ENCODE data around the gene BIRC6. TPM values are rescaled to one million over a fixed set of nuclear protein-coding genes. Genes with fewer than 3 reads are reported as not detected.

Gene BIRC6
- total RNA-seq, 2 experiments from 2014 or later: 81.2 to 125 TPM

- Histone ChIP-seq H3K4me2 (ENCODE audit: low read length) (no peak overlapping the region), H3K4me3 (ENCODE audit: low read depth, low read length, poor library complexity, severe bottlenecking) (no peak overlapping the region), H4K20me1 (ENCODE audit: insufficient read depth, low read length) (no peaks in the 10 kb centered on the region), H2AFZ (ENCODE audit: low read length) (no peak overlapping the region), H3K9me2 (ENCODE audit: insufficient read depth, low read length) (no peaks in the 10 kb centered on the region), H3K79me2 (ENCODE audit: insufficient read depth, low read depth, low read length) (no peaks in the 10 kb centered on the region), H3K4me1 (ENCODE audit: insufficient read depth, low read length, poor library complexity, severe bottlenecking) (no peaks in the 10 kb centered on the region), H3K36me3 (ENCODE audit: insufficient read depth, low read length) (peaks cover 87% of the 10 kb centered on the region), H3K27ac (ENCODE audit: low read depth, low read length, poor library complexity, severe bottlenecking) (no peak overlapping the region), H3K9me3 (ENCODE audit: low read length) (no peaks in the 10 kb centered on the region)
- DNase-seq (ENCODE audit: low spot score): no peak
- TSS peak; percentile 68 for BruUV-seq (replicated peaks)
- TF ChIP-seq EZH2phosphoT487 (IDR thresholded peaks at IDR 0.05; ENCODE audit: borderline replicate concordance, low read depth, low read length): no peak
- no peak for TF ChIP-seq CTCF (conservative IDR thresholded peaks at IDR 0.05; ENCODE audit: low read length)
- intact Hi-C loops (cut with micrococcal nuclease; ENCODE audit: unreplicated experiment): no loop called here
- CTCF ChIA-PET (ENCODE audit: unreplicated experiment): no interaction called here
- POLR2A ChIA-PET: no interaction called here
Measured at GRCh38 chr2:32641180-32641579, 284.4 kb downstream of the BIRC6 start.

GRCh38 chr2:32647180-32647651 lies 290.4 kb downstream of the BIRC6 start:
- no peak for DNase-seq (ENCODE audit: low spot score)
- no peak overlapping the region for H3K4me2 ChIP-seq (ENCODE audit: low read length)
- no peaks in the 10 kb centered on the region for H3K4me1 ChIP-seq (ENCODE audit: insufficient read depth, low read length, poor library complexity, severe bottlenecking)
- no peak overlapping the region for H3K4me3 ChIP-seq (ENCODE audit: low read depth, low read length, poor library complexity, severe bottlenecking)
- H3K9me2 ChIP-seq (ENCODE audit: insufficient read depth, low read length): no peaks in the 10 kb centered on the region
- H3K36me3 ChIP-seq (ENCODE audit: insufficient read depth, low read length): peaks cover 67% of the 10 kb centered on the region
- intact Hi-C loops (cut with micrococcal nuclease; ENCODE audit: unreplicated experiment): no loop called here
- no peaks in the 10 kb centered on the region for H3K79me2 ChIP-seq (ENCODE audit: insufficient read depth, low read depth, low read length)
- TF ChIP-seq EZH2phosphoT487 (IDR thresholded peaks at IDR 0.05; ENCODE audit: borderline replicate concordance, low read depth, low read length) (no peak), CTCF (conservative IDR thresholded peaks at IDR 0.05; ENCODE audit: low read length) (no peak)
- H2AFZ ChIP-seq (ENCODE audit: low read length): no peak overlapping the region
- TSS peak; percentile 19 for BruUV-seq (replicated peaks)
- no peaks in the 10 kb centered on the region for H4K20me1 ChIP-seq (ENCODE audit: insufficient read depth, low read length)
- CTCF ChIA-PET (ENCODE audit: unreplicated experiment): no interaction called here
- no peaks in the 10 kb centered on the region for H3K9me3 ChIP-seq (ENCODE audit: low read length)
- H3K27ac ChIP-seq (ENCODE audit: low read depth, low read length, poor library complexity, severe bottlenecking): no peak overlapping the region
- POLR2A ChIA-PET: interaction anchor here (0.6 to 1.8 kb wide), 5 partner anchors 8 to 214 kb away, joined by 3 to 6 read pairs (median 4); no protein-coding TSS in a partner anchor

GRCh38 chr2:32652555-32653209 lies 295.9 kb downstream of the BIRC6 start:
- TF ChIP-seq EZH2phosphoT487 (IDR thresholded peaks at IDR 0.05; ENCODE audit: borderline replicate concordance, low read depth, low read length) (no peak), CTCF (conservative IDR thresholded peaks at IDR 0.05; ENCODE audit: low read length) (no peak)
- no peak overlapping the region for H3K27ac ChIP-seq (ENCODE audit: low read depth, low read length, poor library complexity, severe bottlenecking)
- no peaks in the 10 kb centered on the region for H3K4me1 ChIP-seq (ENCODE audit: insufficient read depth, low read length, poor library complexity, severe bottlenecking)
- intact Hi-C loops (cut with micrococcal nuclease; ENCODE audit: unreplicated experiment): no loop called here
- H3K4me3 ChIP-seq (ENCODE audit: low read depth, low read length, poor library complexity, severe bottlenecking): no peak overlapping the region
- DNase-seq (ENCODE audit: low spot score): no peak
- no peak overlapping the region for H2AFZ ChIP-seq (ENCODE audit: low read length)
- BruUV-seq (replicated peaks): no TSS peak
- H3K36me3 ChIP-seq (ENCODE audit: insufficient read depth, low read length): peaks cover 59% of the 10 kb centered on the region
- CTCF ChIA-PET (ENCODE audit: unreplicated experiment): no interaction called here
- H3K9me2 ChIP-seq (ENCODE audit: insufficient read depth, low read length): no peaks in the 10 kb centered on the region
- no peaks in the 10 kb centered on the region for H4K20me1 ChIP-seq (ENCODE audit: insufficient read depth, low read length)
- no peak overlapping the region for H3K4me2 ChIP-seq (ENCODE audit: low read length)
- POLR2A ChIA-PET: interaction anchor here (0.6 kb wide), 1 partner anchor 30 kb away, joined by 3 read pairs; no protein-coding TSS in a partner anchor
- no peaks in the 10 kb centered on the region for H3K79me2 ChIP-seq (ENCODE audit: insufficient read depth, low read depth, low read length)
- no peaks in the 10 kb centered on the region for H3K9me3 ChIP-seq (ENCODE audit: low read length)
